Measurements from ENCODE around the gene TMEM203. TPM values are rescaled to one million over a fixed set of nuclear protein-coding genes. Genes with fewer than 3 reads are reported as not detected.

The TMEM203 gene
- total RNA-seq, 4 donors from 2014 or later, result 29.7 to 47.3 (median 38.4) TPM

DNA sequence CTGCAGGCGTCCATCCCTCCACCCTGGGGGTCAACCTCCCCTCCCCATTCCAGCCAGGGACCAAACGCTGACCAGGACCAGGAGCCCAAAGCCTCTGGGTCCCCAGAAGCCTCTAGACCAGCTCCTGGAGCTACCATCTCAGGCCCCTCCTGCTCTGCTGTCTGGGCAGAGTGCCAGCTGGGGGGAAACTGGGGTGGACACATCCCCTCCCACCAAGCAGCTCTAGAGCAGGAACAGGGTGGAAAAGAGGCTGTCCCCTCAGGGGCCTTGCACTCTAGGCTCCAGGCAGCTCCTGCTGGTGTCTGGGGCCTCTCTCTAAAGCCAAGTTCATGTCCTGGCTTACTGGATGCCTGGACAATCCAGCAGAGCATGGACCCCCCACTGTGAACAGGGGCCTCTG, 12.6 kb downstream of the TMEM203 start:
- H3K27ac ChIP-seq, result no peak overlapping the region
- intact Hi-C loops (cut with DNase I), result no loop called here
- no peaks in the 10 kb centered on the region for H3K27me3 ChIP-seq

DNA sequence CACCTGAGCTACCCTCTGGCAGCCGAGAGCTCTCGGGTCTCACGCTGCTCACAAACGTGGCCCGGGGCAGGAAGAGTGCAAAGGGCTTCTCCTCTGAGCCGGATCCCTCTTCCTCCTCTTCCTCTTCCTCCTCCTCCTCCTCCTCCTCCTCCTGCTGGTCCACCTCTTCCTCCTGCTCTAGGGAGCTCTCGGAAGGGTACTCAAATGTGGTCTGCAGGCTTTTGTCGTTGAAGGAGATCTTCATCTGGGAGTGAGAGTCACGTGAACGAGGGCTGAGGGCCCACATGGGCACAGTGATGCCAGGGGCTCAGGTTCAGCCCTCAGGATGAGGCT, 13.0 kb downstream of the TMEM203 start:
- peaks cover 8 to 10% of the 10 kb centered on the region in 2 donors for H3K36me3 ChIP-seq
- TF ChIP-seq POLR2A (IDR thresholded peaks at IDR 0.05), result no peak
- TF ChIP-seq, protein P1, sequence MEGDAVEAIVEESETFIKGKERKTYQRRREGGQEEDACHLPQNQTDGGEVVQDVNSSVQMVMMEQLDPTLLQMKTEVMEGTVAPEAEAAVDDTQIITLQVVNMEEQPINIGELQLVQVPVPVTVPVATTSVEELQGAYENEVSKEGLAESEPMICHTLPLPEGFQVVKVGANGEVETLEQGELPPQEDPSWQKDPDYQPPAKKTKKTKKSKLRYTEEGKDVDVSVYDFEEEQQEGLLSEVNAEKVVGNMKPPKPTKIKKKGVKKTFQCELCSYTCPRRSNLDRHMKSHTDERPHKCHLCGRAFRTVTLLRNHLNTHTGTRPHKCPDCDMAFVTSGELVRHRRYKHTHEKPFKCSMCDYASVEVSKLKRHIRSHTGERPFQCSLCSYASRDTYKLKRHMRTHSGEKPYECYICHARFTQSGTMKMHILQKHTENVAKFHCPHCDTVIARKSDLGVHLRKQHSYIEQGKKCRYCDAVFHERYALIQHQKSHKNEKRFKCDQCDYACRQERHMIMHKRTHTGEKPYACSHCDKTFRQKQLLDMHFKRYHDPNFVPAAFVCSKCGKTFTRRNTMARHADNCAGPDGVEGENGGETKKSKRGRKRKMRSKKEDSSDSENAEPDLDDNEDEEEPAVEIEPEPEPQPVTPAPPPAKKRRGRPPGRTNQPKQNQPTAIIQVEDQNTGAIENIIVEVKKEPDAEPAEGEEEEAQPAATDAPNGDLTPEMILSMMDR (IDR thresholded peaks at IDR 0.05), result no peak
- H3K27me3 ChIP-seq, result no peaks in the 10 kb centered on the region
- 84% methylated on average over 7 to 10 of the region's 10 CpGs for WGBS, 2 donors
- DNase-seq, result no peak
- no peaks in the 10 kb centered on the region for H3K9me3 ChIP-seq
- H3K27ac ChIP-seq, result no peak overlapping the region
- peaks cover 18 to 23% of the 10 kb centered on the region in 2 donors for H3K4me1 ChIP-seq
- no peak overlapping the region for H3K4me3 ChIP-seq (replicated peaks in 1 of 3)
- intact Hi-C loops (cut with DNase I), result no loop called here

More for the DNA sequence above, 12.6 kb downstream of the TMEM203 start:
- no peaks in the 10 kb centered on the region for H3K9me3 ChIP-seq
- no peak for DNase-seq
- peaks cover 8 to 10% of the 10 kb centered on the region in 2 donors for H3K36me3 ChIP-seq
- peaks cover 14 to 23% of the 10 kb centered on the region in 2 donors for H3K4me1 ChIP-seq
- no peak for TF ChIP-seq POLR2A (IDR thresholded peaks at IDR 0.05)
- TF ChIP-seq, protein P1 (IDR thresholded peaks at IDR 0.05), result no peak
- WGBS, 2 donors, result no CpG with 5 or more reads among the region's 2 CpGs
- H3K4me3 ChIP-seq (replicated peaks in 1 of 3), result no peak overlapping the region

DNA sequence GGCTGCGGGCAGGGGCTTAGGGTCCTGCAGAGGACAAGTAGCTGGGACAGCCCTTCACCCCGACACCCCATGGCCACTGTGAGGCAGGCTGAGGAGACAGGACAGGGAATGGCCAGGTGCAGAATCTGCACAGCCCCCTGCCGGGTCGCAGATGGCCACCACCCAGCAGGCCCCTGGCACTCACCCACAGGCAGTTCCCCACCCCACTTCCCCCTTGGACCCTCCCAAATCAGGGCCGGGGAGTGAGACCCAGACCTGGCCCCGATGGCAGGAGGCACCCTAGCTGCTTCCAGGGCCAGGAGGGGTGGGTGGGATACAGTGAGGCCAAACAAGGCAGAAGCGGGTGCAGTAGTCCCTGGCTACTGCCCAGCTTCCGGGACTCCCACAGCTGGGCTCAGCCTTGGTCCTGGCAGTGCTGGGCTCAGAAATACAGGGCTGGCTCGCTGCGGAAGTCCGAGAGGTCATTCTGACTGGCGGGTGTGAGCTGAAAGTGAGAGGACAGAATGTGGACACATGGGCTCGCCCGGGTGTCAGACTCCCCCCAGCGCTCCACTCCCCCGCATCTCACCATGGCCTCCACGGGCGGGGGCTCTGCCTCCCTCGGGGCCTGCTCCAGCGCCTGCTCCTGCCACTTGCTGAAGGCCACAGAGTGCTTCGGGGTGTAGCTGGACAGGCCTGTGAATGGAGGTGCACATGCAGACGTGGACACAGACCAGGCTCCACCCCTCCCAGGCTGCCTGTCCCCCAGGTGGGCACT, 13.6 kb downstream of the TMEM203 start:
- H3K4me1 ChIP-seq, result peaks cover 24 to 26% of the 10 kb centered on the region in 2 donors

DNA sequence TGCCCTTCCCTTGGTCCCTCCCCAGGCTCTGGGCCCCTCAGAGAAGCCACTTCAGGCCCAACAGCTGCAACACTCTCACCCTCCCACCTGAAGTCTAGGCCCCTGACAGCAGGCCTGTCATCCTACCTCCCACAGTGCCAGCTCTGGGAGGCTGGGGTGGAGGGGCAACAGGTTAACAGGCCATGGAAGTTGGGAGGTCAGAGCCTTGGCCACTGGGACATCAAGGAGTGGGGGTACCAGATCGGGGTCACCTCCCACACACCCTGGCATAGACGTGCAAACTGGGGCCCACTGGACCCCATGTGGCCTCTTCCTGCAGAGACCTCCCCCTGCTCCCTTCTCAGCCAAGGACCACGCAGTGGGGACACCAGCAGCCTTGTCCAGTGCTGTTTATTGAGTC, 14.2 kb downstream of the TMEM203 start:
- Histone ChIP-seq H3K4me3 (replicated peaks in 1 of 3) (no peak overlapping the region), H3K27me3 (no peaks in the 10 kb centered on the region), H3K9me3 (no peaks in the 10 kb centered on the region), H3K4me1 (peaks cover 29 to 33% of the 10 kb centered on the region in 2 donors), H3K27ac (no peak overlapping the region), H3K36me3 (peaks cover 8 to 10% of the 10 kb centered on the region in 2 donors)
- intact Hi-C loops (cut with DNase I), result no loop called here
- DNase-seq, result no peak
- WGBS, 2 donors, result 74 to 80% methylated on average over 2 of the region's 3 CpGs
- no peak for TF ChIP-seq POLR2A (IDR thresholded peaks at IDR 0.05)
- TF ChIP-seq, protein P1 (IDR thresholded peaks at IDR 0.05), result no peak

More for the DNA sequence above, 13.6 kb downstream of the TMEM203 start:
- Histone ChIP-seq H3K4me3 (replicated peaks in 1 of 3) (no peak overlapping the region), H3K9me3 (no peaks in the 10 kb centered on the region), H3K27me3 (no peaks in the 10 kb centered on the region), H3K36me3 (peaks cover 8 to 10% of the 10 kb centered on the region in 2 donors), H3K27ac (no peak overlapping the region)
- WGBS, 2 donors, result 85 to 91% methylated on average over 14 to 16 of the region's 22 CpGs
- intact Hi-C loops (cut with DNase I), result no loop called here
- DNase-seq, result no peak
- no peak for TF ChIP-seq POLR2A (IDR thresholded peaks at IDR 0.05)
- TF ChIP-seq, protein P1 (IDR thresholded peaks at IDR 0.05), result no peak

DNA sequence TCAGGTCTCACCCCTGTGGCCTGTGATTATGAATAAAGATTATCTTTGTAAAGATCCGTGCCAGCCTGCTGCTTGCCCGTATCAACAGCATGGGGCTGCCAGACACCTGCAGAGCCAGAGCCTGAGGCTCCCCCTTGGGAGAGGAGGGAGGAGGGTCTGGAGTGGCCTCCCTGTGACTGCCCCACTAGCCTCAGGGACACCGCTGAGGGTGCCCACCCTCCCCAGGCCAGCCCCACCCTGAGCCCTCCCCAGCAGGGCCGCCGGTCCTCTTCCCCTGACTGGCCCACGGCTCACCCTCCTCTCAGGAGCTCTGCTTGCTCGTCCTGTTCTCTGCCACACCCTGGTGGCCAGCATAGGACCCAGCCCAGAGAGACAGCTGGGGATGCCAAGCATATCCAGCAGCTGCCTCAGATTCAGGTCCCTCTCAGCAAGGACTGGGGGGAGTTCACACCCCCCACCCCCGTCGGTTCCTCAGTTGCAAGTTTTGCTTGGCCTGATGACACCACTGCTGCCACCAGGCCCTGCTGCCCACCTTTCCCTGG, 15.1 kb downstream of the TMEM203 start:
- Histone ChIP-seq H3K27me3 (no peaks in the 10 kb centered on the region), H3K9me3 (no peaks in the 10 kb centered on the region), H3K27ac (peak overlapping the region in 1 of 3 donors; percentile 88), H3K36me3 (peaks cover 10 to 11% of the 10 kb centered on the region in 2 donors), H3K4me1 (peaks cover 29 to 33% of the 10 kb centered on the region in 2 donors), H3K4me3 (replicated peaks in 1 of 3) (no peak overlapping the region)
- 73 to 82% methylated on average over 6 to 8 of the region's 9 CpGs for WGBS, 2 donors
- TF ChIP-seq, protein P1 (IDR thresholded peaks at IDR 0.05), result no peak
- TF ChIP-seq POLR2A (IDR thresholded peaks at IDR 0.05), result no peak
- intact Hi-C loops (cut with DNase I), result no loop called here
- DNase-seq, result no peak

Data from thyroid gland (tissue), 4 donors.